ENCODE results near the gene EDN3.

DNA sequence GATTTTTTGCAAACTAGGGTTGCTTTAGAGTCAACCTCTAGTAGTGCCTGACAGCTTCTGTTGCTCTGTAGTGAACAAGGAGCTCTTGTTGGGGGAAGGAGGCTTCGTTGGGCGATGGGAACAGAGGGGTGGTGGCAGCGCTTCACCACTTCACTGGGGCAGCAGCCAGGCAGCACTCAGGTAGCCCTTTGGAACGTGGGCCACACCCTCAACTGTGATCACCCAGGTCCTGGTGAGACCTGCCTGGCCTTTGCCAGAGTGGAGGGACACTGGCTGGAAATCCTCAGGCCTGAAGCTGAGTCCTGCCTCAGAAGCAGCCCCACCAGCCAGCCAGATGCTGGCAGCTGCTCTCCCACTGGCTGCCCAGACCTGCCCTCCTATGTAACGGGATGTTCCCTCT is 10.4 kb upstream of the EDN3 start:
- TF ChIP-seq, protein P1, sequence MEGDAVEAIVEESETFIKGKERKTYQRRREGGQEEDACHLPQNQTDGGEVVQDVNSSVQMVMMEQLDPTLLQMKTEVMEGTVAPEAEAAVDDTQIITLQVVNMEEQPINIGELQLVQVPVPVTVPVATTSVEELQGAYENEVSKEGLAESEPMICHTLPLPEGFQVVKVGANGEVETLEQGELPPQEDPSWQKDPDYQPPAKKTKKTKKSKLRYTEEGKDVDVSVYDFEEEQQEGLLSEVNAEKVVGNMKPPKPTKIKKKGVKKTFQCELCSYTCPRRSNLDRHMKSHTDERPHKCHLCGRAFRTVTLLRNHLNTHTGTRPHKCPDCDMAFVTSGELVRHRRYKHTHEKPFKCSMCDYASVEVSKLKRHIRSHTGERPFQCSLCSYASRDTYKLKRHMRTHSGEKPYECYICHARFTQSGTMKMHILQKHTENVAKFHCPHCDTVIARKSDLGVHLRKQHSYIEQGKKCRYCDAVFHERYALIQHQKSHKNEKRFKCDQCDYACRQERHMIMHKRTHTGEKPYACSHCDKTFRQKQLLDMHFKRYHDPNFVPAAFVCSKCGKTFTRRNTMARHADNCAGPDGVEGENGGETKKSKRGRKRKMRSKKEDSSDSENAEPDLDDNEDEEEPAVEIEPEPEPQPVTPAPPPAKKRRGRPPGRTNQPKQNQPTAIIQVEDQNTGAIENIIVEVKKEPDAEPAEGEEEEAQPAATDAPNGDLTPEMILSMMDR (IDR thresholded peaks at IDR 0.05; ENCODE audit: low read depth, low read length) = no peak
- no peak for TF ChIP-seq POLR2A (IDR thresholded peaks at IDR 0.05; ENCODE audit: extremely low read depth, insufficient read length)
- no peak for TF ChIP-seq MYC (IDR thresholded peaks at IDR 0.05; ENCODE audit: low read depth, low read length)

Data from NB4 (cell line).